Measurements from ENCODE around the gene MFAP4. TPM values are rescaled to one million over a fixed set of nuclear protein-coding genes. Genes with fewer than 3 reads are reported as not detected.
A peak's percentile ranks its signal among the peaks of the same experiment; 100 is the strongest.

The MFAP4 gene
- not detected in 2 replicates for total RNA-seq

GRCh38 chr17:19386974-19387920 is at the start of gene MFAP4:
MFAP4 (minus strand) TSS chr17:19387190; CDS start chr17:19387155, 35 bp downstream.
- DNase-seq: no peak

- DNase-seq: no peak
Measured at GRCh38 chr17:19433727-19434340, 46.8 kb upstream of the MFAP4 start.

- no peak for DNase-seq
Measured at GRCh38 chr17:19433255-19433654, 46.3 kb upstream of the MFAP4 start.

GRCh38 chr17:19431691-19432090 is 44.7 kb upstream of the MFAP4 start:
- no peak for DNase-seq

GRCh38 chr17:19426631-19427030 is 39.6 kb upstream of the MFAP4 start:
- DNase-seq: no peak

- DNase-seq: no peak
Measured at GRCh38 chr17:19424934-19425868, 38.2 kb upstream of the MFAP4 start.

GRCh38 chr17:19421926-19422325 is 34.9 kb upstream of the MFAP4 start:
- DNase-seq: no peak

DNA sequence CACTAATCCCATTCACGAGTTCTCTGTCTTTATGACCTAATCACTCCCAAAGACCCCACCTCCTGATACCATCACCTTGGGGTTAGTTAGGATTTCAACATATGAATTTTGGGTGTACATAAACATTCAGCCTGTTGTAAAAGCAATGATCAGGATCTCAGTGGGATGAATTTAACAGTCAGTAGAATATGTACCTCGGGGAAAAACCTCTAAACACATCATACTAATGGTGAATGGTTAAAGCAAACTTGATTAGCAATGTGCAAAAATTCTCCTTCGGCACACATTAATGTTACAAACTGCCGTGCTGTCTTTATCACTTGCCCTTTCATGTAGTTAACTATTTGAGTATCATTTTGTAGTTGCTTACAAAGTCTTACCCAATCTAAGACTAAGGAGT is 34.2 kb upstream of the MFAP4 start:
- no peak for DNase-seq

DNA sequence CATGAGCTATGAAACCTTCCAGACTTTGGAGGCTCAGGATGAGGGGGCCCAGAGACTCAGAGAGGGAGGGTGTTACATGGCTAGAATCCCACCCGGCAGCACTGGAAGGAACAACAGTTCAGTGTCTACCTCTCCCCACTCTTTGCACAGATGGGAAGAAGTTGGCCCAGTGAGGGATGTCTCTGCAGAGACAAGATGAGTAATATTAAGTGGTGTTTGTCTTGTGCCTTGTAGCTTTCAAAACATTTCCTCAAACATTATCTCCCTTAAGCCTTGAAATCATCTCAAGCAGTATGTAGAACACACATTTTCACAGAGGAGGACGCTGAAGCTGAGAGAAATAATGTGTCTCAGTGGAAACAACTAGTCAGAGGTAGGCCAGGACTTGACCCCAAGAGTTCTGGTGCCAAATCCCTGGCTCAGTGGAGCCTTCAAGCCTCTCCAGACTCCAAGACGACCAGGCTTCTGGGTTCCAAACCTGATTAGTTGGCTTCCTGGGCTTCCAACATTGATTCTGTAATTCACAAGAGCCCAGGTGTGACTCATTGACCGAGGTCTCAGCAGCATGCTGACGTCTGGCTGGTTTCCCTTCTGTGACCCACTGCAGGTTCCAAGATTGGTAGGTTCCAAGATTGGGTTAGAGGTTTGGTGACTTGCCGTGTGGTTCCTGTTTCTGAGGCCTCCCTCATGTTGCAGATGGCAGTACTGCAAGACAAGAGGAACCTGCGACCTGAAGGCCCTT is 31.4 kb upstream of the MFAP4 start:
- DNase-seq: peak; percentile 52

- DNase-seq: no peak
Measured at GRCh38 chr17:19417611-19418010, 30.6 kb upstream of the MFAP4 start.

DNA sequence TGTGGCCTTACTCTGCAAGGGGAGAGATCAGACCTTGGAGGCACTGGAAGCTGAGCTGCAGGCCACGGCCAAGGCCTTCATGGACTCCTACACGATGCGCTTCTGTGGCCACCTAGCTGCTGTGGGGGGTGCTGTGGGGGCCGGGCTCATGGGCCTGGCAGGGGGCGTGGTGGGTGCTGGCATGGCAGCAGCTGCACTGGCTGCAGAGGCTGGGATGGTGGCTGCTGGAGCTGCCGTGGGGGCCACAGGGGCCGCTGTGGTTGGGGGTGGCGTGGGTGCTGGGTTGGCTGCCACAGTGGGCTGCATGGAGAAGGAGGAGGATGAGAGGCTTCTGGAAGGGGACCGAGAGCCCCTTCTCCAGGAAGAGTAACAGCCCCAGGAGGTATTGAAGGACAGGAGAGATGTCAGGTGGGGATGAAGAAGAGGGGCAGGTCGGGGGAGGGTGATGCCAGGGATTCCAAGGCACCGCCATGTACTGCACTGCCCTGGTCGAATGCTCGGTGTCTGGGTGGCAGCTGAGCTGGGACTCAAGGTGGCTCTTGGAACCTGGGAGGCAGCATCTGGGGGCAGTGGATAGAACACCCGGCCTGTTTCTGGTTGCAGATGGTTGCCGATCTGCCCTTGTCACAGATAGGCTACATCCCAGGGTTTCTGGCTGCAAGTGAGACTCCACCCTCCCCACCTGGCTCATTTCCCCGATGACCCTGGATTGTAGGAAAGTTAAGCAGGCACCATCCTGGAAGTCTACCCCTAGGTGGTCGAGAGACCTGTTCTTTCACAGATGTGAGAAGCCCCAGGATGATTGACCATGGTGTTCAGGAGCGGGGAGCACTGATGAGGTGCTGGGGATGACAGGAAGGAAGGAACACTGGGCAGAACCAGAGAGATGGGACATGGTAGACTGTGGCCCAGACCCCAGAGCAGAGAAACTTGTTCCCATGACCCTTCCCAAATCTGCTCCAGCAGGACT is 29.1 kb upstream of the MFAP4 start:
- no peak for DNase-seq

DNA sequence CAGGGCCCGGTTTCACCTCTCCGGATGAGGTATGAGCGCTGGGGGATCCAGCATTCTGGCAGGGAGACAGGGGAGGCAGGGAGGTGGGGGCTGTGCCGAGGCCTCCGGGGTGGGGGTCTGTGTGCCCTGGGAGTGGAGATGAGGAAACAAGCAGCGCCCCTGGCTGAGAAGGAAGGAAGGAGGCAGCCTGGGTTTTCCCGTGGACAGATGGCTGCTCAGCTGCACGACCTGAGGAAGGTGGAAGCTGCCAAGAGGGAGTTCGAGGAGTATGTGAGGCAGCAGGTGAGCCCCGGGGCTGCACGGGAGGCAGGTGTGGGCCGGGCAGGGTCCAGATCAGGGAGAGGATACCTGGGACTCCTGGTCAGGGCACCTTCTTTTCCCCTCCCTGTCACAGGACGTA is 28.3 kb upstream of the MFAP4 start:
- no peak for DNase-seq

DNA sequence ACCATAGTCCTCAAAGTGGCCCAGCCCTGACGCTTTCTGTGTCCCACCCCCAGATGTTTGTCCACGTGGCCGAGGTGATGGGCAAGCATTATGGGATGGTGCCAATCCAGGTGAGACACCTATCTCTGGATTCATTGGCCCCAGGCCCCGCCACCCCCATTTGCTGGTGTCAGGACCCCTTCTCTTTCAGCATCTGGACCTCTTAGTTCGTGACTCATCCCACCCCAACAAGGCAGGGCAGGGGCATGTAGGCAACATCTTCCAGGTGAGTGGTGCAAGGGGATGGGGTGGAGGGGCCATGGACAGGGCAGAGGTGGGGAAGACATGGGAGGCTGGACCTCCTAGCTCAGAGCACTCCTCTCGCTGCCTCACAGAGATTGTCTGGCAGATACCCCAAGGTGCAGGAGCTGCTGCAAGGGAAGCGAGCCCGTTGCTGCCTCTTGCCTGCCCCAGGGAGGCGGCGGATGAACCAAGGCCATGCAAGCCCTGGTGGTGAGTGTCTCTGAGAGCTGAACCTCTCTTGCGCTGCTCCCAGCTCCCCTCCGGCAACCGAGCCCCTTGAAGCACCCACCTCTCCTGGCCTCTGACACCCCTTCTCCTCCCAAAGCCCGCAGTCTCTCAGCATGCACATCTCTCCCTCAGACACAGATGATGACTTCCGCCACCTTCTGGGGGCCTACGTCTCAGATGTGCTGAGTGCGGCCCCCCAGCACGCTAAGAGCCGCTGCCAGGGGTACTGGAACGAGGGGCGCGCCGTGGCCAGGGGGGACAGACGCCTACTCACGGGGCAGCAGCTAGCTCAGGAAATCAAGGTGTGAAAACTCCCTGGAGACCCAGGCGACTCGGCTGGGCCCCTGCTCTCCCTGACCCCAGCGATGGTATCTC is 27.6 kb upstream of the MFAP4 start:
- no peak for DNase-seq

DNA sequence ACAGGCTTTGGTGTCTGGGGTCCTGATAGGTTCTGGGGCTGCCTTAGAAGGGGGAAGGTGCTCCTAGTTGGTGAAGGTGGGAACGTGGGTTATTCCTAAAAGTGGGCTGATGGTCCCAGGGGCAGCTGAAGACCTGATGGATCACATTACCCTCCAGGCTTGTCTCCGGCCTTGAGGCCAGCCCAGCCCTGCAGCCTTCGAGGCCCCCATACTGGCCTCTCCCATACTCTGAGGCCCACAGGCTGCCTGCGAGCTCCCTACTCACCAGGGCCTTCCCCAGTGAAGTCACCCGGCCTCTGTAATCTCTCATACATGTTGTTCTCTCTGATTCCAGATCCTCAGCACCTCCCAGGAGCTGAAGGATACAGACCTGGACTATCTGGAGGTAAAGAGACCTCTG is 26.8 kb upstream of the MFAP4 start:
- DNase-seq: no peak

GRCh38 chr17:19412984-19413383 is 26.0 kb upstream of the MFAP4 start:
- no peak for DNase-seq

DNA sequence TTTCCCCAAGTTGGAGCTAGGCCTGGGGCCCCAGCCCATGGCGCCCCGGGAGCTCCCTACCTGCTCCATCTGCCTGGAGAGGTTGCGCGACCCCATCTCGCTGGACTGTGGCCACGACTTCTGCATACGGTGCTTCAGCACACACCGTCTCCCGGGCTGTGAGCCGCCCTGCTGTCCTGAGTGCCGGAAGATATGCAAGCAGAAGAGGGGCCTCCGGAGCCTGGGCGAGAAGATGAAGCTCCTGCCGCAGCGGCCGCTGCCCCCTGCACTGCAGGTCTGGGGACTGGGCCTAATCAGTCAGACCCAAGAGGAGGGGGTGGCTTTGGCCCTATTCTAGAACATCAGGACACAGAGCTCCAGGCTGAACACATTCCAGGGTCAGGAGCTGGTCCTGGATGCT is 25.5 kb upstream of the MFAP4 start:
- DNase-seq: no peak

- DNase-seq: no peak
Measured at GRCh38 chr17:19411631-19412030, 24.6 kb upstream of the MFAP4 start.

- peak; percentile 26 for DNase-seq
Measured at GRCh38 chr17:19410875-19411620, 24.1 kb upstream of the MFAP4 start, which contains the start of gene RNF112. RNF112 (plus strand) TSS chr17:19411232; CDS start chr17:19411409, 177 bp downstream.

GRCh38 chr17:19410091-19410490 is 23.1 kb upstream of the MFAP4 start:
- no peak for DNase-seq
